Endothelial cell of umbilical vein (primary cell): ENCODE measurements around the gene ACTL7B. TPM values are rescaled to one million over a fixed set of nuclear protein-coding genes. Genes with fewer than 3 reads are reported as not detected.

Experiments used
- BruUV-seq: library from RNA; stranded (reverse); fragments of 400-500 nt; replicated peaks from 2 replicates; lab custom pipeline; 2021; lab: Mats Ljungman, UMichigan
- CTCF ChIA-PET: fragments of 300-600, 350-600 bp; sonication (Branson Sonifier 250); formaldehyde crosslinking; loops from one replicate; lab custom pipeline; 2021; ENCODE audit warnings: antibody characterized with exemption, inconsistent platforms; lab: Charles Lee
- POLR2A ChIA-PET: fragments of 300-600, 350-600 bp; sonication (Branson Sonifier 250); formaldehyde crosslinking; loops from one replicate; lab custom pipeline; 2021; ENCODE audit warnings: antibody characterized with exemption, inconsistent platforms; lab: Charles Lee
- DNase-seq: peaks from one replicate; pipeline ENCODE4 v3.0.0-alpha.2; 2011; ENCODE audit warnings: low read depth, low spot score
- FAIRE-seq: peaks from 2 replicates; lab custom pipeline; 2011; peaks lifted over from hg19 to GRCh38; lab: Jason Lieb, UNC
- H2AFZ ChIP-seq: 2 replicates; pipeline ENCODE4 v1.6.0; 2012; ENCODE audit warnings: low read depth, low read length, control low read depth, inconsistent platforms
- H3K27ac ChIP-seq: 2 replicates; pipeline ENCODE4 v1.5.1; 2011; ENCODE audit warnings: low read depth, mild to moderate bottlenecking, control low read depth, low read length, moderate library complexity; ENCODE audit not compliant: insufficient read depth
- H3K27me3 ChIP-seq, 2 experiments: 2 replicates each; pipeline versions ENCODE4 v1.6.0 to v1.6.1; 2011; ENCODE audit warnings: low read length in 2 of 2, mixed read lengths in 1 of 2; ENCODE audit not compliant: control insufficient read depth in 2 of 2, insufficient read depth in 2 of 2
- H3K36me3 ChIP-seq, 2 experiments: 2 replicates in 1 of 2; 3 replicates in 1 of 2; pipeline ENCODE4 v1.5.1; 2011; ENCODE audit warnings: low read length in 2 of 2, mild to moderate bottlenecking in 1 of 2, moderate library complexity in 1 of 2; ENCODE audit not compliant: control insufficient read depth in 2 of 2, insufficient read depth in 2 of 2; ENCODE audit errors: extremely low read depth in 1 of 2
- H3K4me1 ChIP-seq: 3 replicates; pipeline ENCODE4 v1.5.1; 2011; ENCODE audit warnings: mild to moderate bottlenecking, low read length; ENCODE audit not compliant: control insufficient read depth, insufficient read depth; ENCODE audit errors: extremely low read depth
- H3K4me2 ChIP-seq: 2 replicates; pipeline ENCODE4 v1.6.1; 2011; ENCODE audit warnings: low read length, control low read depth, mixed read lengths; ENCODE audit not compliant: insufficient read depth
- H3K4me3 ChIP-seq, 3 experiments: fragments of 200-600 bp in 1 of 3; sonication (generic), shearing (Covaris generic) in 1 of 3; replicated peaks in 1 of 3; 2 replicates each; pipeline ENCODE4 v1.5.1; 2011 to 2016; ENCODE audit warnings: control low read depth in 3 of 3, low read length in 3 of 3, mild to moderate bottlenecking in 2 of 3, inconsistent platforms in 1 of 3, low read depth in 1 of 3, moderate library complexity in 1 of 3; ENCODE audit not compliant: insufficient read depth in 1 of 3
- H3K79me2 ChIP-seq: 2 replicates; pipeline ENCODE4 v1.6.0; 2012; ENCODE audit warnings: low read length, inconsistent platforms; ENCODE audit not compliant: control insufficient read depth, insufficient read depth
- H3K9ac ChIP-seq: replicated peaks from 2 replicates; pipeline ENCODE3; 2011; ENCODE audit warnings: low read length, control low read depth; ENCODE audit not compliant: insufficient read depth; ENCODE audit errors: extremely low read depth
- H3K9me1 ChIP-seq: replicated peaks from 3 replicates; pipeline ENCODE4 v1.6.0; 2011; ENCODE audit warnings: mild to moderate bottlenecking, low read length; ENCODE audit not compliant: control insufficient read depth, insufficient read depth; ENCODE audit errors: extremely low read depth
- H3K9me3 ChIP-seq: replicated peaks from 2 replicates; pipeline ENCODE4 v1.5.1; 2012; ENCODE audit warnings: low read length, inconsistent platforms; ENCODE audit not compliant: control insufficient read depth, insufficient read depth
- H4K20me1 ChIP-seq: replicated peaks from 2 replicates; pipeline ENCODE3; 2011; ENCODE audit warnings: mild to moderate bottlenecking, low read length; ENCODE audit not compliant: control insufficient read depth, insufficient read depth; ENCODE audit errors: extremely low read depth
- EZH2 ChIP-seq: IDR thresholded peaks from 2 replicates; pipeline ENCODE4 v1.6.1; 2012; ENCODE audit warnings: borderline replicate concordance, low read depth, mild to moderate bottlenecking, moderate library complexity, low read length, inconsistent platforms; ENCODE audit not compliant: severe bottlenecking
- FOS ChIP-seq: IDR thresholded peaks from 2 replicates; pipeline ENCODE4 v1.6.1; 2011; ENCODE audit warnings: mild to moderate bottlenecking, low read length, moderate library complexity, borderline replicate concordance; ENCODE audit not compliant: insufficient read depth
- GATA2 ChIP-seq: IDR thresholded peaks from 2 replicates; pipeline ENCODE4 v1.7.0; 2011; ENCODE audit warnings: low read depth, mild to moderate bottlenecking, moderate library complexity, mixed read lengths, low read length; ENCODE audit not compliant: insufficient read length, insufficient read depth
- JUN ChIP-seq: IDR thresholded peaks from 2 replicates; pipeline ENCODE4 v1.6.1; 2011; ENCODE audit warnings: borderline replicate concordance, low read depth; ENCODE audit not compliant: insufficient read length, insufficient read depth
- MYC ChIP-seq: IDR thresholded peaks from one replicate; pipeline ENCODE4 v1.6.1; 2011; ENCODE audit warnings: mild to moderate bottlenecking, low read depth, low read length
- POLR2A ChIP-seq: IDR thresholded peaks from 2 replicates; pipeline ENCODE4 v1.6.1; 2012; ENCODE audit warnings: low read depth, mild to moderate bottlenecking, control low read depth, low read length
- POLR2AphosphoS5 ChIP-seq: IDR thresholded peaks from 2 replicates; pipeline ENCODE4 v1.6.1; 2012; ENCODE audit warnings: low read depth, mild to moderate bottlenecking, control low read depth, low read length, moderate library complexity; ENCODE audit not compliant: insufficient read depth
- dilution Hi-C: fragments of 300-500 bp; cut with MboI; formaldehyde crosslinking; loops from one replicate; pipeline ENCODE4 v1.15.0; 2019; ENCODE audit warnings: low sequenced_read_pairs; ENCODE audit not compliant: extremely low pct_ligation_motif_present
- intact Hi-C: fragments of 100-400 bp; cut with micrococcal nuclease; formaldehyde crosslinking; loops from one replicate; pipeline ENCODE4 v1.10.0; 2022
- polyA plus RNA-seq, 4 experiments: library from polyadenylated mRNA; depleted of rRNA in 3 of 4; stranded (reverse) in 3 of 4; unstranded in 1 of 4; fragments of >200 nt; gene quantifications; 2 replicates each; pipeline versions ENCODE4 v1.2.1 to v1.2.3, GENCODE V29; 2011 to 2012; ENCODE audit warnings: missing spikeins in 1 of 4
- total RNA-seq: library from RNA; stranded (reverse); gene quantifications from 2 replicates; pipeline ENCODE4 v1.2.3, GENCODE V29; 2021
- TF ChIP-seq, protein P1 (sequence below): IDR thresholded peaks from 2 replicates; pipeline ENCODE4 v1.6.1; 2011; ENCODE audit not compliant: insufficient read depth, insufficient read length
- TF ChIP-seq, protein P2 (sequence below), 2 donors: IDR thresholded peaks; 1 replicate in 1 of 2; 2 replicates in 1 of 2; pipeline ENCODE4 v1.5.1; 2011; ENCODE audit warnings: low read length in 2 of 2, mild to moderate bottlenecking in 2 of 2, moderate library complexity in 2 of 2, control low read depth in 1 of 2, inconsistent platforms in 1 of 2, low read depth in 1 of 2; ENCODE audit not compliant: insufficient read depth in 1 of 2; ENCODE audit errors: extremely low read depth in 1 of 2

The ACTL7B gene
- total and polyA plus RNA-seq, 2 donors (not counting 3 experiments of a cell fraction or from before 2014, with no cell fraction given): not detected

GRCh38 chr9:108859459-108860114 lies 3.8 kb upstream of the ACTL7B start:
- dilution Hi-C loops (no loop called here), intact Hi-C loops (no loop called here)
- CTCF ChIA-PET: no interaction called here
- H3K9ac ChIP-seq: no peak overlapping the region
- H3K9me3 ChIP-seq: no peaks in the 10 kb centered on the region
- H3K4me2 ChIP-seq: no peak overlapping the region
- no peaks in the 10 kb centered on the region for H4K20me1 ChIP-seq
- no peak overlapping the region for H3K27ac ChIP-seq
- DNase-seq (no peak), FAIRE-seq (no peak)
- TF ChIP-seq, protein P1, sequence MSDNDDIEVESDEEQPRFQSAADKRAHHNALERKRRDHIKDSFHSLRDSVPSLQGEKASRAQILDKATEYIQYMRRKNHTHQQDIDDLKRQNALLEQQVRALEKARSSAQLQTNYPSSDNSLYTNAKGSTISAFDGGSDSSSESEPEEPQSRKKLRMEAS: no peak
- TF ChIP-seq GATA2 (no peak), POLR2A (no peak), MYC (no peak), FOS (no peak), POLR2AphosphoS5 (no peak), JUN (no peak), EZH2 (no peak)
- TF ChIP-seq, protein P2, sequence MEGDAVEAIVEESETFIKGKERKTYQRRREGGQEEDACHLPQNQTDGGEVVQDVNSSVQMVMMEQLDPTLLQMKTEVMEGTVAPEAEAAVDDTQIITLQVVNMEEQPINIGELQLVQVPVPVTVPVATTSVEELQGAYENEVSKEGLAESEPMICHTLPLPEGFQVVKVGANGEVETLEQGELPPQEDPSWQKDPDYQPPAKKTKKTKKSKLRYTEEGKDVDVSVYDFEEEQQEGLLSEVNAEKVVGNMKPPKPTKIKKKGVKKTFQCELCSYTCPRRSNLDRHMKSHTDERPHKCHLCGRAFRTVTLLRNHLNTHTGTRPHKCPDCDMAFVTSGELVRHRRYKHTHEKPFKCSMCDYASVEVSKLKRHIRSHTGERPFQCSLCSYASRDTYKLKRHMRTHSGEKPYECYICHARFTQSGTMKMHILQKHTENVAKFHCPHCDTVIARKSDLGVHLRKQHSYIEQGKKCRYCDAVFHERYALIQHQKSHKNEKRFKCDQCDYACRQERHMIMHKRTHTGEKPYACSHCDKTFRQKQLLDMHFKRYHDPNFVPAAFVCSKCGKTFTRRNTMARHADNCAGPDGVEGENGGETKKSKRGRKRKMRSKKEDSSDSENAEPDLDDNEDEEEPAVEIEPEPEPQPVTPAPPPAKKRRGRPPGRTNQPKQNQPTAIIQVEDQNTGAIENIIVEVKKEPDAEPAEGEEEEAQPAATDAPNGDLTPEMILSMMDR (IDR thresholded peaks at IDR 0.05; ENCODE audit: extremely low read depth in 1 of 2, insufficient read depth in 1 of 2, low read depth in 1 of 2, low read length in 2 of 2): no peak
- H3K36me3 ChIP-seq: no peaks in the 10 kb centered on the region
- H3K4me1 ChIP-seq: no peaks in the 10 kb centered on the region
- POLR2A ChIA-PET: no interaction called here
- H2AFZ ChIP-seq: no peak overlapping the region
- no peaks in the 10 kb centered on the region for H3K9me1 ChIP-seq
- BruUV-seq: no TSS peak
- no peaks in the 10 kb centered on the region for H3K79me2 ChIP-seq
- no peak overlapping the region for H3K4me3 ChIP-seq
- H3K27me3 ChIP-seq: no peaks in the 10 kb centered on the region
